ENCODE data around the gene BOK.

Gene BOK

GRCh38 chr2:241539616-241540374 is 18.8 kb upstream of the BOK start:
- DNase-seq, result no peak

GRCh38 chr2:241540401-241540770 is 18.2 kb upstream of the BOK start:
- DNase-seq, result no peak

GRCh38 chr2:241540771-241541561 is 17.6 kb upstream of the BOK start:
- DNase-seq, result no peak

DNA sequence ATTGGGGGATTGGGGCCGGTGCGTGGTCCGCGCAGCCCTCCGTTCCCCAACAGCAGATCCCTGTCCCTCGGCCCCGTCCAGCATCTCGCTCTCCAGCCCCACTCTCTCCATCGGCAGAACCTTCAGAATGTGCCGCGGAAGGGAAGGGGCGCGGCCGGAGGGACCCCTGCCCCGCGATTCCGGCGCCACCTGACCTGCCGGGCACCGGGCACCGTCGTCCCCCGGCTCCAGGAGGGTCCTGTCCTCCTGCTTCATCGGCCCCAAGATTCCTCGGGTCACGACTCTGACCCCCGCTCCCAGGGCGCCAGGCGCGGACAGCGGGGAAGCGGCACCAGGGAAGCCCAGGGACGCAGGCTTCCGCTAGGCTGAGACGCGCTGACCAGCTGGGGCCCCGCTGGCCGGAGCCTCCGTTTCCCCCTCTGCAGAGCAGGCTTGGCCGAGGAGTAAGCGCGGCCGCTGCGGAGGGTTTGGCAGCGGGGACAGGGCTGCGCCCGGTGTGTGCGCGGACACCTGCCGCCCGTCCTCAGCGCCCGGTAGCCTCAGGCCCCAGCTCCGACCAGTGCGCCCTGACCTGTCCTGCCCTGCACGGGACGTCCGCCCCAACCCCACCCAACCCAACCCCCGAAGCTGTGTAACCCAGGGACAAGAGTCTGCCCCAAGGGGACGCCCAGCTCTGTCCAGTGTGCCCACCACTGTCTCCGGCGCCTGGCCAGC is 16.8 kb upstream of the BOK start:
- no peak for DNase-seq

DNA sequence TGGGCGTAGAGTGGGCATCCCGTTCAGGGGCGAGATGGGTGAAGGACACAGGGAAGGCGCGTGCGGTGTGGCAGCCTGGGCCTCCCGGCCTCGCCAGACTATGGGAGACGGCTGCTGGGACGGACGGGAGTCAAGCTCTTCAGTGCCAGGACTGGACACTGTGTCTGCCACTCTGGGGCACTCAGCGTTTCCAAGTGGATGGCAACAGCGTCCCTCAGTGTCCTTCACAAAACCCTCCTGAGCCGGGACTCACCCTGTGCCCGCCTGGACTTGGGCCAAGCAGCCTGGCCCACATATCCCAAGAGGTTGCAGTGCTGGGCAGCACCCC is 16.3 kb upstream of the BOK start:
- no peak for DNase-seq

DNA sequence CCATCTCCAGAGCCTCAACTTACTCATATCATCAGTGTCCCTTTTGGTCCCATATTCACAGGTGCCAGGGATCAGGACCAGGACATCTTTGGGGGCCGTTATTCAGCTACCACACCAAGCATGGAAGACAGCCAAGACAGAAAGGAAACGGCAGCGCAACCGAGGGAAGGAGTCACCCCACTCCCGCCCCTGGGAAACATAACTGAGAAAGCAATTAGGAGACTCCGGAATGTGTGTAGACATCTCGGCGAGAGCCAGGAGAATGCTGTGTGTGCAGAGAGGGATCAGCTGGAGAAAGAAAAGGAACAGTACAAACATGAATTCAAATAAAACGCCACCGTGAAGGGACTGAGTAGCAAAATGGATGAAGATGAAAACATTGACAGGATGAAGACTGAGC is 13.4 kb upstream of the BOK start:
- no peak for DNase-seq

DNA sequence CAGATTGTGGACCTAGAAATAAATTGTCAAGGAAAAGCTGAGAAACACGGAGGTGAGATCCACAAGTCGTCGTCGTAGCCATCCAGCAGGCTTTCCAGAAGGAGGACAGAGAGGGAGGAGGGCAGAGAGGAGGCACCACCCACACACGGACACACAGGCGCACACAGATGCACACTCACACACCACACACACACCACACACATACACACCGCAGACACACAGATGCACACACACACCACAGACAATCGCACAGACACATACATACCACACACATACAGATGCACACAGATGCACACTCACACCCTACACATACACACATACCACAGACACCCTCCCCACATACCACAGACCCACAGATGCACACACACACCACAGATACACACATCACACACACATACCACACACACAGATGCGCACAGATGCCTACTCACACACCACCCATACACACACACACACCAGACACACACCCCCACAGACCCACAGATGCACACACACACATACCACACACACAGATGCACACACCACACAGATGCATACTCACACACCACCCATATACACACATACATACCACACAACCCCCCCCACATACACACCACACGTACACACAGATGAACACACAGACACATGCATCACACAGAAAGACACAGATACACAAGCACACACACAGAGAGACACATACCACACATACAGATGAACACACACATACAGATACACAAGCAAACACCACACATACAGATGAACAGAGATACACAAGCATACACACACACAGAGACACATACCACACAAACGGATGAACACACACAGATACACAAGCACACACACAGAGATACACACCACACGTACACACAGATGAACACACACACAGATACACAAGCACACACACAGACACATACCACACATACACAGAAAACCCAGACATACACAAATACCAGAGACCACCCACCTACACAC is 12.7 kb upstream of the BOK start:
- no peak for DNase-seq

DNA sequence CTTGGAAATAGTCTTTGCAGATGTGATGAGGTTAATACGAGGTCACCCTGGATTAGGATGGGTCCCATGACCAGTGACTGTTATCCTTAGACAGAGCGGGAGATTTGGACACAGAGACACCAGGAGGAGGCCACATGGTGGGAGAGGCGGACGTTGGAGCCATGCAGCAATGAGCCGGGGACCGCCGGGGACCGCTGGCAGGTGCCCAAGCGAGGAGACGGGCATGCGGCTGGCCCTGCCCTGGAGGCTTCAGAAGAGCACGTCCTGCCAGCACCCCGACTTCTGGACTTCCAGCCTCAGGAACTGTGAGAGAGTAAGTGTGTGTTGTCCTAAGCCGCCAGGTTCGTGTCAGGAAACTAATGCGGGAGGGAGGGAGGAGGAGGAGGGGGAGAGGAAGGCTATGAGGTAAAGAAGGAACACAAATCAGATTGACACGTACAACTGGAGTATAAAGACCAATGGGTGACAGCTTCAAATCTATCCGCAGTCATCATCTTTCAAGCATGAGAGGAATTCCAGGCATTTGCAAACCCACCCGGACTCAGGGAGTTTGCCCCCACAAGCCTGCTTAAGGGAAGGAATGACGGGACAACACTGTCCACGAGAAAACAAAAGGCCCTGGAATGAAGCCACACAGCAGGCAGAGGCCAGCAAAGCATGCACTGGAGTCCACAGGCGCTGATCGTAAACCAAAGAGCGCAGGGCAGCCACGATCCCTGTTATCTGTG is 11.6 kb upstream of the BOK start:
- no peak for DNase-seq

DNA sequence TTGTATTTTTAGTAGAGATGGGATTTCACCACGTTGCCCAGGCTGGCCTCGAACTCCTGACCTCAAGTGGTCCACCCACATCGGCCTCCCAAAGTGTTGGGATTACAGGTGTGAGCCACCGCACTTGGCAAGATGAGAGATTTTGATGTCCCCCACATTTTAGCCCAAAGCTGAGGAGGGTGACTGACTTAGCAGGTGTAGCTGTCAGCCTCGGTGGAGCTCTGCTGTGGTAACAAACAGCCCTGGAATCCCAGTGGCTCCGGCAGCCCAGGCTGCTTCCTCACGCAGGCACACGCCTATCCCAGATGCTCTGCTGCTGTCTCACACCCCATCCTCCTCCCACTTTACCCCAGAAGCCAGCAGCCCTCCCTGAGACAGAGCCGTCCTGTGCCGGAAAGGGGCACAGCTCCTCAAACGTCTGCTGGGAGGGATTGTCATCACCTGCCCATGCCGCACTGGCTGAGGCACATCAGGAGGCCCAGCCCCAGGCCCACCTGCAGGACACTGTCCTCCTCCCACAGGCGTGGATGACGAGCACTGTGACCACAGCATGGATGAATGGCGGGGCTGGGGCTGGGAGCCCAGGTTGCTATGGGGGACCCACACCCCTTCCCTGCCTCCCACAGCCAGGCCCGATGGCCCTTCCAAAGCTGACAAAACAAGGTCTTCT is 10.6 kb upstream of the BOK start:
- no peak for DNase-seq

GRCh38 chr2:241548451-241548835 is 10.1 kb upstream of the BOK start:
- DNase-seq, result no peak

DNA sequence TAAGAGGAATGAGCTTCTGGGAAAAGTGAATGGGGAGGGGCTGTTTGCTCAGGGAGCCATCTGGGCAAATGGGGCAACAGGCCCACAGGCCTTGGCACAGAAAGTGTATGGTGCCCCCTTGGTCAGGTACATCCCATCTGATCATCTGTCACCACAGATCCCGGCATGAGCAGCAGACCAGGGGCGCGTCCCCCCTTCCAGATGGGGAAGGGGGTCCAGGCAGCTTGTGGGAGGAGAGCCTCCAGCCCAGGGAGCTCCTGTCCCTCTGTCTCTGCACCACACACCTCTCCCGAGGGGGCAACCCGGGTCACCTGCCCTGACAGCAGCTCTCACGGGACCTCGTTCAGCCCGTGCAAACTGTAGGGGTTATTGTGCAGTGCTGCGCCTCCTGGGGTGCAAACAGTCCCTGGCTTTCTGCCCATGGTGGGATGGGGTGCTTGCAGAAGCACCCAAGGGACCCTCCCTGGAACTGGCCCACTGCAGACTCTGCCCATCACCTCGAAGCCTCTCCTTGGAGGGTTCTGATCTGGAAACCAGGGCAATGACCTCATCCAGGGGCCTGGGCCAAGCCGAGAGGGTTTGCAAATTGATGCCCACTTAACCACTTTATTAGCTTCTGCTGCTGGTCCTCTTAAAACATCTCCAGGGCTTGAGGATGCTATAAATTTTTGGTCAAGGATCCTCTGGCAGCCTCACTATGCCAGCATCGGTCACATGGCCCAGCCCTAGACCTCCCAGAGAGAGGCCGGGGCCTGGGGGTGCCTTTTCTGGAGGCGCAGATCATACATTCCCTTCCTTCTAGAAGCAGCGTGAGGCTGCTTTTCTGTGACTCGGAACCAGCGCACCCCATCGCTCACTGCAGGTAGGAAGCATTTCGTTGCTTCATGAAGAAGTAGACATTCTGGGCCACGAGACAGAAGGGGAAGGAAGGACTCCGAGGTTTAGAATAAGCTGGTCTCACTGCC is 7.6 kb upstream of the BOK start:
- DNase-seq, result no peak

GRCh38 chr2:241551599-241551997 is 6.9 kb upstream of the BOK start:
- no peak for DNase-seq

DNA sequence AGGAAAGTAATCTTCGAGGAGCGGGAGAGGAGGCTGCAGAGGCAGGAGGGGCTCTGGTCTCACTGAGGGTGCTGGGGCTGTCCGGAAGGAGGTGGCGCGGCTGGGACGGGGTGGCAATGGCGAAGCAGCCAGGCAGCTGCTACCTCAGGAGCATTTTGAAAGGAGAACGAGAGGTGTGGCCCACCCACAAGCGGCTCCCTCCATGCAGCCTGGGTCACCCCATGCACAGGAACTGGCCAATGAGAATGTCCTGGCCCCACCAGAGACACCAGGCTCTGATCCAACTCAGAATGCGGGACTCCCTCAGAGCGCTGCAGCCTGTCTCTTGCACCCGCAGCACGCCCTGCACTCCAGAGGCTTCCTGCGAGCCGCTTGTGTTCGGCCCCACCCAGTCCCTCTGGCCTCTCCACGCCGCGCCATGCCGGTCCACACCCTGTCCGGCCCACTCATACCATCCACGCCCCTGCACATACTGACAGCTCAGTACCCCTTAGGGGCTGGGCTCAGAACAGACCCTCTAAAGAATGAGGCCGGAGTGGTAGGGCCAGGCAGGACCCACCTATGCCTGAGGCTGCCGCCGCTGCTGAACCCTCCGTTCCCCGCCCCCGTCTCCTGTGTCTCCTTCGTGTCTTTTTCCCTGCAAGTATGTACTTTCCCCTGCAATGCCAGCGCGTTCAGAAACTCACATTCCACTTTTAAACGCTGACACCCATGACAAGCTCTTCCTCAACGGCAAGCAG is 6.4 kb upstream of the BOK start:
- DNase-seq, result no peak

DNA sequence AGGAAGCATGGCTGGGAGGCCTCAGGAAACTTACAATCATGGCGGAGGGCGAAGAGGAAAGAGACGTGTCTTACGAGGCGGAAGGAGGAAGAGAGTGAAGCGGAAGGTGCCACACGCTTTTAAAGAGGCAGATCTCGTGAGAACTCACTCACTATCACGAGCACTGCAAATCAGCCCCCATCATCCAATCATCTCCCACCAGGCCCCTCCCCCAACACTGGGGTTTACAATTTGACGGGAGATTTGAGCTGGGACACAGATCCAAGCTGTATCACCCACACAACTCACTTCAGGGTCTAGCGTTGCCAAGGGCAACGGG is 5.1 kb upstream of the BOK start:
- no peak for DNase-seq

DNA sequence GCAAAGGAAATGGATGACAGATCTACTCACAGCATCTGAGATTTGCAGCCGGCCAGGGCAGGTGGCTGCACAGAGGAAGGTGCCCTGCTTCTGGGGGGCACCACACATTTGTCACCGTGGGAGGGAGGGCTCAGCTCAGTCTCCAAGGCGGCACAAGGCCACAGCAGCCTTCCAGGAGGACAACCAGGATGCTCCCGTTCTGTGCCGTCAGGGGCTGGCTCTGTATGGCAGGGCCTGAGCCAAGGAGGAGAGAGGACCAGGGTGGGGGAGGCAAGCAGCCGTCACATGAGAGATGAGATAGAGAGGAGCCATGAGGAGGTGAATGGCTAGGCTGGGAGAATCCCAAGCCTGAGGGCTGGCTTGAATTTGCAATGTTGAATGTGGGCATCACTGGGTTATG is 4.6 kb upstream of the BOK start:
- no peak for DNase-seq

GRCh38 chr2:241554610-241555322 is 3.8 kb upstream of the BOK start:
- DNase-seq, result no peak

- no peak for DNase-seq
Observed at GRCh38 chr2:241555711-241556110, 2.8 kb upstream of the BOK start.

- no peak for DNase-seq
Observed at GRCh38 chr2:241556746-241557145, 1.8 kb upstream of the BOK start.
